Prostate gland (tissue), 2 donors: Measurements from ENCODE around the gene ECHS1. TPM values are rescaled to one million over a fixed set of nuclear protein-coding genes. Genes with fewer than 3 reads are reported as not detected.
A peak's percentile ranks its signal among the peaks of the same experiment; 100 is the strongest.

Source experiments
- DNase-seq: peaks from one replicate; pipeline ENCODE4 v3.0.0-alpha.2; 2019; ENCODE audit warnings: low spot score
- H3K27ac ChIP-seq, 2 donors: fragments of 200-600 bp; sonication (generic); 2 replicates each; pipeline ENCODE4 v1.5.1; 2017 to 2019
- H3K27me3 ChIP-seq: fragments of 200-600 bp; sonication (generic); replicated peaks from 2 replicates; pipeline ENCODE4 v1.5.1; 2019; ENCODE audit not compliant: insufficient read depth
- H3K36me3 ChIP-seq, 2 donors: fragments of 200-600 bp; sonication (generic); 1 replicate in 1 of 2; 2 replicates in 1 of 2; pipeline versions ENCODE4 v1.5.1 to v1.8.1; 2017 to 2019
- H3K4me1 ChIP-seq: fragments of 200-600 bp; sonication (generic); replicated peaks from 2 replicates; pipeline ENCODE4 v1.5.1; 2019
- H3K4me3 ChIP-seq, 2 donors: fragments of 200-600 bp; sonication (generic); 2 replicates each; pipeline ENCODE4 v1.5.1; 2017 to 2019
- H3K9me3 ChIP-seq: fragments of 200-600 bp; sonication (generic); 2 replicates; pipeline ENCODE4 v1.5.1; 2017
- POLR2A ChIP-seq: fragments of 450-650 bp; IDR thresholded peaks from one replicate; pipeline ENCODE4 v1.6.1; 2016; ENCODE audit warnings: antibody characterized with exemption, mild to moderate bottlenecking
- POLR2AphosphoS5 ChIP-seq: sonication (generic); formaldehyde crosslinking; IDR thresholded peaks from one replicate; pipeline ENCODE4 v1.6.1; 2017; ENCODE audit warnings: antibody characterized with exemption
- WGBS: methylation state at CpG from one replicate; pipeline ENCODE4 v1.1.5; 2018; 5-methylcytosine and 5-hydroxymethylcytosine counted together
- intact Hi-C: fragments of 100-400 bp; cut with DNase I; formaldehyde crosslinking; loops from one replicate; pipeline ENCODE4 v1.14.2; 2022
- total RNA-seq, 2 donors: library from RNA; depleted of rRNA; stranded (reverse); fragments of >200 nt; gene quantifications; one replicate each; pipeline ENCODE4 v1.1.0, GENCODE V29; 2016
- TF ChIP-seq, protein P1 (sequence below), 4 experiments: fragments of 200-600 bp in 2 of 4; fragments of 450-650 bp in 2 of 4; sonication (generic) in 2 of 4; IDR thresholded peaks; 1 replicate in 3 of 4; 2 replicates in 1 of 4; pipeline ENCODE4 v1.5.1; 2016 to 2019; ENCODE audit warnings: antibody characterized with exemption in 4 of 4, mild to moderate bottlenecking in 2 of 4, moderate library complexity in 2 of 4

The ECHS1 gene
- total RNA-seq, 2 donors from 2014 or later: 112 to 126 TPM

DNA sequence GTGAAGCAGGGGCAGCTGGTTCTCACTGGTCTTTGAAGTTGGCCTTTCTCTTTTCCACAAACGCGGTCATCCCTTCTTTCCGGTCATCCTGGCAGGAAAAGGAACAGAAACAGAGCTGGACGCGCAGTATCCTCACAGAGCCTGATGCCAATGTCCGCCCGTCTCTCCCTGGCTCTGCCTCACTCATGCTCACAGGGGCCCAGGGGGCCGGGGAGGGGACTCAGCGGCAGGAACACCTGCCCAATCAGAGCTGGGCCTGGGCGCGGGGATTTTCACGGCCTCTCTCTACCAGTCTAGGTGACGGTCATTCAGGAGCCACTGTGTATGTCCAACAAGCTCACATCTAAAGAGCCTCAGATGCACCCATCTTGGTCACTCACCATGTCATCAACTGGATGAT is 10.3 kb downstream of the ECHS1 start:
- TF ChIP-seq POLR2AphosphoS5: no peak
- Histone ChIP-seq H3K27me3 (no peaks in the 10 kb centered on the region), H3K27ac (no peak overlapping the region), H3K4me1 (peaks cover 6% of the 10 kb centered on the region), H3K36me3 (peaks cover 7 to 10% of the 10 kb centered on the region in 2 donors), H3K9me3 (no peaks in the 10 kb centered on the region), H3K4me3 (no peak overlapping the region)
- intact Hi-C loops: no loop called here
- no peak for DNase-seq
- WGBS: 84% methylated on average over 13 of the region's 13 CpGs

DNA sequence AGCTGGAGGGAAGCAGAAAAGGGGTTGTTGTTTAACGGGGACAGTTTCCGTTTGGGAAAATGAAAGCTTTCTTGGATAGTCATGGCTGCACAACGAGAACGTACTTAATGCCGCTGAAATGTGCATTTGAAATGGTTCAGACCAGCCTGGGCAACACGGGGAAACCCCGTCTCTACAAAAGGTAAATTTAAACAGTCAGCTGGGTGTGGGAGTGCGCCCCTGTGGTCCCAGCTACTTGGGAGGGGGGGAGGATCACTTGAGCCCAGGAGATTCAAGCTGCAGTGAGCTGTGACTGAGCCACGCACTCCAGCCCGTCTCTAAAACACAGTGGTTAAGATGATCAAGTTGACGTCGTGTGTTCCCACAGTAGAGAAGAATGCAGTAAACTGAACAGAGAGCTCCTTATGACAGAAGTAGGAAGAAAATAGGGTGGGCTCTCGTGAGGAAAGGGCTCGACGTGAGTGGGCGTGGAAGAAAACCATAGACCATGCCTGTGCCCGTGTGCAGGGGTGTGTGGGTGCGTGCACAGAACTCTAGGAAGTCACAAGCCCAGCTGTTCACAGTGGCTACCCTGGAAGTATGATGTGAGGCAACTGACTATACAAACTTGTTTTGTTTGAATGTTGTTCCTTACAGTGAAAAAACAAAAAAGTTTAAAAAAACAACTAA is 11.2 kb downstream of the ECHS1 start:
- H3K27me3 ChIP-seq: no peaks in the 10 kb centered on the region
- peaks cover 7 to 10% of the 10 kb centered on the region in 2 donors for H3K36me3 ChIP-seq
- DNase-seq: no peak
- 81% methylated on average over 18 of the region's 18 CpGs for WGBS
- H3K27ac ChIP-seq: no peak overlapping the region
- intact Hi-C loops: no loop called here
- H3K4me1 ChIP-seq: peaks cover 6% of the 10 kb centered on the region
- TF ChIP-seq POLR2A: no peak
- TF ChIP-seq, protein P1, sequence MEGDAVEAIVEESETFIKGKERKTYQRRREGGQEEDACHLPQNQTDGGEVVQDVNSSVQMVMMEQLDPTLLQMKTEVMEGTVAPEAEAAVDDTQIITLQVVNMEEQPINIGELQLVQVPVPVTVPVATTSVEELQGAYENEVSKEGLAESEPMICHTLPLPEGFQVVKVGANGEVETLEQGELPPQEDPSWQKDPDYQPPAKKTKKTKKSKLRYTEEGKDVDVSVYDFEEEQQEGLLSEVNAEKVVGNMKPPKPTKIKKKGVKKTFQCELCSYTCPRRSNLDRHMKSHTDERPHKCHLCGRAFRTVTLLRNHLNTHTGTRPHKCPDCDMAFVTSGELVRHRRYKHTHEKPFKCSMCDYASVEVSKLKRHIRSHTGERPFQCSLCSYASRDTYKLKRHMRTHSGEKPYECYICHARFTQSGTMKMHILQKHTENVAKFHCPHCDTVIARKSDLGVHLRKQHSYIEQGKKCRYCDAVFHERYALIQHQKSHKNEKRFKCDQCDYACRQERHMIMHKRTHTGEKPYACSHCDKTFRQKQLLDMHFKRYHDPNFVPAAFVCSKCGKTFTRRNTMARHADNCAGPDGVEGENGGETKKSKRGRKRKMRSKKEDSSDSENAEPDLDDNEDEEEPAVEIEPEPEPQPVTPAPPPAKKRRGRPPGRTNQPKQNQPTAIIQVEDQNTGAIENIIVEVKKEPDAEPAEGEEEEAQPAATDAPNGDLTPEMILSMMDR (IDR thresholded peaks at IDR 0.05): no peak
- TF ChIP-seq POLR2AphosphoS5: no peak
- no peak overlapping the region for H3K4me3 ChIP-seq
- H3K9me3 ChIP-seq: no peaks in the 10 kb centered on the region

DNA sequence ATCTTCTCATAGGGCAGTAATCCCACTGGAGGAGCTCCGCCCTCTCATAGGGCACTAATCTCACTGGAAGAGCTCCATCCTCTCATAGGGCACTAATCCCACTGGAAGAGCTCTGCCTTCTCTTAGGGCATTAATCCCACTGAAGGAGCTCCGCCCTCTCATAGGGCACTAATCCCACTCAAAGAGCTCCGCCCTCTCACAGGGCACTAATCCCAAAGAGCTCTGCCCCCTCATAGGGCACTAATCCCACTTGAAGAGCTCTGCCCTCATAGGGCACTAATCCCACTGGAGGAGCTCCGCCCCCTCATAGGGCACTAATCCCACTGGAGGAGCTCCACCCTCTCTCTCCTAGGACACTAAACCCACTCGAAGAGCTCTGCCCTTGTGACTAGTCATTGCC is 11.9 kb downstream of the ECHS1 start:
- Histone ChIP-seq H3K27me3 (no peaks in the 10 kb centered on the region), H3K36me3 (peaks cover 2 to 6% of the 10 kb centered on the region in 2 donors), H3K4me1 (peaks cover 6% of the 10 kb centered on the region), H3K4me3 (no peak overlapping the region), H3K9me3 (no peaks in the 10 kb centered on the region), H3K27ac (no peak overlapping the region)
- no peak for DNase-seq
- TF ChIP-seq POLR2AphosphoS5 (no peak), POLR2A (no peak)
- TF ChIP-seq, protein P1 (IDR thresholded peaks at IDR 0.05): no peak
- WGBS: 90% methylated on average over 5 of the region's 5 CpGs
- intact Hi-C loops: no loop called here

DNA sequence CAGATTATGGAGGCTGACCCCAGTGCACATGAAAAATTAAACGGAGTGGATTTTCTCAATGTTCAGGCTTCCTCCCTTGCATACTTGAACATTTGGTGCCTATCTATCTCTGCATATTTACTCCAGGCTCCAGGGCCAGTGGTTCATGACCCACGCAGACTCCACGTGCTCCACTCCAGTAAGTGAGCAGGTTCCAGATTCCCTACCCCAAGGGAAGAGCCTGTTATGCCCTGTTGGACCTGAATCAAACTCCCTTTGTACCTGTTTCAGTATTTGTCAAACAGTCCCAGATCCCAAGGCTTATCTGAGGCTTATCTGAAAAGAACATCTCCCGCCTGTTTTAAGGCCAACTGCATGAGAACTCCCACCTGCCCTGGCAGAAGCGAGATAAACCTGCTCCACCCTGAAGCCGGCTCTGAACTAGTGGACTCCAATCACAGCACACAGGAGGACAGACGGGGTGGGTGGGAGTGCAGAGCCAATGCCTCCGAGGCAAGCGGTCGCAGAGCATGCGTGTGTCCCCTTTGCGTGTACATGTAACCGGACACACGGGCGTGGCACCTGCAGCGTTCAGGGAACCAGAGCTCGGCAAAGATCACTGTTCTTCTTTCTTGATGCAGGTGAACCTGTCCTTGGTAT is 13.1 kb downstream of the ECHS1 start:
- H3K9me3 ChIP-seq: no peaks in the 10 kb centered on the region
- no peaks in the 10 kb centered on the region for H3K27me3 ChIP-seq
- TF ChIP-seq, protein P1 (IDR thresholded peaks at IDR 0.05): no peak
- TF ChIP-seq POLR2AphosphoS5 (no peak), POLR2A (no peak)
- 36% methylated on average over 17 of the region's 17 CpGs for WGBS
- H3K4me3 ChIP-seq: no peak overlapping the region
- intact Hi-C loops: no loop called here
- no peak overlapping the region for H3K27ac ChIP-seq
- no peaks in the 10 kb centered on the region for H3K36me3 ChIP-seq
- H3K4me1 ChIP-seq: peaks cover 6% of the 10 kb centered on the region
- no peak for DNase-seq

DNA sequence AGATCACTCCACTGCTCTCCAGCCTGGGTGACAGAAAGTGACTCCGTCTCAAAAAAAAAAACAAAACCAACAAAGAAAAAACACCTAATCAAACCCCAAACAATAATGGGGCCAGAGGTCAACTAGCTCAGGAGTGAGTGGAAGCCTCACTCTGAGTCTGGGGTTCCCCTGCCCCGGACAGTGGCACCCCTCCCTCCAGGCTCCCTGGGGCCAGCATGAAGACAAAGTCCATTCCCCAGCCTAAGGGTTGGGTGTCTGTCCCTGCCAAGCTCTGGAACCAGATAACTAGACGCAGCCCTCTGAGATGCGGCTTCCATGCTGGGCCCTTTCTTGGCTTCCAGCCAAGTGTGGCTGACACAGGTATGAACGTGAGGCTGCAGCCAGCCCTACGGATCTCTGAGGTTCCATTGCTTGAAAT is 13.6 kb downstream of the ECHS1 start:
- WGBS: 34% methylated on average over 6 of the region's 6 CpGs
- H3K4me3 ChIP-seq: no peak overlapping the region
- H3K4me1 ChIP-seq: peaks cover 6% of the 10 kb centered on the region
- DNase-seq: peak; percentile 37
- H3K9me3 ChIP-seq: no peaks in the 10 kb centered on the region
- TF ChIP-seq, protein P1 (IDR thresholded peaks at IDR 0.05): no peak
- TF ChIP-seq POLR2AphosphoS5 (no peak), POLR2A (no peak)
- H3K27me3 ChIP-seq: no peaks in the 10 kb centered on the region
- no peak overlapping the region for H3K27ac ChIP-seq
- H3K36me3 ChIP-seq: no peaks in the 10 kb centered on the region
- intact Hi-C loops: no loop called here
